KMS-11 (cell line): ENCODE data around the gene PLB1.

Source experiments
- H2AFZ ChIP-seq: fragments of 200-600 bp; sonication (generic); 2 replicates; pipeline ENCODE4 v1.6.1; 2016; ENCODE audit warnings: antibody characterized with exemption, mixed run types, low read depth
- H3K27ac ChIP-seq: fragments of 200-600 bp; sonication (generic); 2 replicates; pipeline ENCODE4 v1.6.1; 2016; ENCODE audit warnings: mild to moderate bottlenecking, mixed run types
- H3K27me3 ChIP-seq: fragments of 200-600 bp; sonication (generic); 2 replicates; pipeline ENCODE4 v1.6.1; 2017; ENCODE audit warnings: mild to moderate bottlenecking, low read depth, mixed run types, moderate library complexity; ENCODE audit not compliant: insufficient read depth
- H3K36me3 ChIP-seq: fragments of 200-600 bp; sonication (generic); 2 replicates; pipeline ENCODE4 v1.6.1; 2017; ENCODE audit warnings: mild to moderate bottlenecking, mixed run types; ENCODE audit not compliant: insufficient read depth
- H3K4me1 ChIP-seq: fragments of 200-600 bp; sonication (generic); 2 replicates; pipeline ENCODE4 v1.6.1; 2016; ENCODE audit warnings: mild to moderate bottlenecking, low read depth, mixed run types; ENCODE audit not compliant: poor library complexity, severe bottlenecking
- H3K4me2 ChIP-seq: fragments of 200-600 bp; sonication (generic); 2 replicates; pipeline ENCODE4 v1.7.0; 2016; ENCODE audit warnings: mild to moderate bottlenecking, mixed run types
- H3K4me3 ChIP-seq: fragments of 200-600 bp; sonication (generic); IDR thresholded peaks from 2 replicates; pipeline ENCODE4 v1.6.1; 2017; ENCODE audit warnings: low read depth, low read length, mixed read lengths; ENCODE audit not compliant: insufficient read depth
- H3K79me2 ChIP-seq: fragments of 200-600 bp; sonication (generic); 2 replicates; pipeline ENCODE4 v1.6.1; 2016; ENCODE audit warnings: low read depth, mixed run types; ENCODE audit not compliant: insufficient read depth
- H3K9ac ChIP-seq: fragments of 200-600 bp; sonication (generic); 2 replicates; pipeline ENCODE4 v1.6.1; 2016; ENCODE audit warnings: mild to moderate bottlenecking, mixed run types
- H4K20me1 ChIP-seq: fragments of 200-600 bp; sonication (generic); 2 replicates; pipeline ENCODE4 v1.6.1; 2016; ENCODE audit warnings: mild to moderate bottlenecking, mixed run types; ENCODE audit not compliant: insufficient read depth
- CTCF ChIP-seq: fragments of 200-600 bp; sonication (generic); conservative IDR thresholded peaks from 2 replicates; pipeline ENCODE4 v1.6.1; 2017; ENCODE audit warnings: low read depth, mild to moderate bottlenecking, antibody characterized with exemption, low read length, moderate library complexity, mixed read lengths

Gene PLB1

GRCh38 chr2:28563869-28564268, 68.0 kb downstream of the PLB1 start:
- Histone ChIP-seq H3K79me2 (no peaks in the 10 kb centered on the region), H3K9ac (no peak overlapping the region), H4K20me1 (no peaks in the 10 kb centered on the region), H3K4me2 (no peak overlapping the region), H3K4me1 (no peaks in the 10 kb centered on the region), H3K36me3 (no peaks in the 10 kb centered on the region), H3K4me3 (no peak overlapping the region), H3K27me3 (no peaks in the 10 kb centered on the region), H2AFZ (no peak overlapping the region), H3K27ac (no peak overlapping the region)
- TF ChIP-seq CTCF, result no peak

- H3K9ac ChIP-seq, result no peak overlapping the region
- no peaks in the 10 kb centered on the region for H4K20me1 ChIP-seq
- no peak for TF ChIP-seq CTCF
- no peak overlapping the region for H3K4me2 ChIP-seq
- H3K4me3 ChIP-seq, result no peak overlapping the region
- H3K27me3 ChIP-seq, result no peaks in the 10 kb centered on the region
- H3K4me1 ChIP-seq, result no peaks in the 10 kb centered on the region
- H3K27ac ChIP-seq, result no peak overlapping the region
- H3K79me2 ChIP-seq, result no peaks in the 10 kb centered on the region
- no peaks in the 10 kb centered on the region for H3K36me3 ChIP-seq
- H2AFZ ChIP-seq, result no peak overlapping the region
These were observed 68.5 kb downstream of the PLB1 start for GRCh38 chr2:28564346-28564745.

- TF ChIP-seq CTCF, result no peak
- no peaks in the 10 kb centered on the region for H3K79me2 ChIP-seq
- H3K4me3 ChIP-seq, result no peak overlapping the region
- H4K20me1 ChIP-seq, result no peaks in the 10 kb centered on the region
- H2AFZ ChIP-seq, result no peak overlapping the region
- H3K36me3 ChIP-seq, result no peaks in the 10 kb centered on the region
- no peak overlapping the region for H3K4me2 ChIP-seq
- no peaks in the 10 kb centered on the region for H3K27me3 ChIP-seq
- H3K4me1 ChIP-seq, result no peaks in the 10 kb centered on the region
- H3K27ac ChIP-seq, result no peak overlapping the region
- no peak overlapping the region for H3K9ac ChIP-seq
These were observed 69.2 kb downstream of the PLB1 start for GRCh38 chr2:28565033-28565432.

- Histone ChIP-seq H3K4me1 (no peaks in the 10 kb centered on the region), H4K20me1 (no peaks in the 10 kb centered on the region), H2AFZ (peak overlapping the region; percentile 95), H3K4me2 (peak overlapping the region; percentile 88), H3K9ac (peak overlapping the region; percentile 53; the same call in 1 of the 2 replicates), H3K27me3 (no peaks in the 10 kb centered on the region), H3K27ac (no peak overlapping the region), H3K4me3 (no peak overlapping the region), H3K79me2 (no peaks in the 10 kb centered on the region), H3K36me3 (no peaks in the 10 kb centered on the region)
- TF ChIP-seq CTCF, result no peak
These were observed 69.9 kb downstream of the PLB1 start for GRCh38 chr2:28565720-28566295.
